Skin epidermis (tissue), 12 donors: Measurements from ENCODE around the gene KCTD6.

Experiments
- H3K27ac ChIP-seq, 21 experiments: fragments of 200-600 bp; sonication (generic) in 11 of 21; one replicate each; pipeline ENCODE4 v1.5.0; 2020; ENCODE audit warnings: mild to moderate bottlenecking in 3 of 21, inconsistent platforms in 2 of 21, moderate library complexity in 2 of 21
- H3K4me3 ChIP-seq, 7 experiments: fragments of 200-600 bp; sonication (generic) in 2 of 7; one replicate each; pipeline ENCODE4 v1.5.0; 2020; ENCODE audit warnings: inconsistent platforms in 2 of 7, mild to moderate bottlenecking in 2 of 7, moderate library complexity in 1 of 7

KCTD6 gene

GRCh38 chr3:58537412-58538301 lies 45.8 kb downstream of the KCTD6 start:
- Histone ChIP-seq H3K27ac (peak overlapping the region in 16 of 21 experiments; percentile 10 to 82 (median 58)), H3K4me3 (no peak overlapping the region)

- H3K27ac ChIP-seq: no peak overlapping the region
- H3K4me3 ChIP-seq: no peak overlapping the region
Observed at GRCh38 chr3:58539626-58540025, 47.7 kb downstream of the KCTD6 start.

GRCh38 chr3:58540176-58540858 lies 48.4 kb downstream of the KCTD6 start:
- H3K4me3 ChIP-seq: no peak overlapping the region
- H3K27ac ChIP-seq: no peak overlapping the region

GRCh38 chr3:58544541-58544940 lies 52.6 kb downstream of the KCTD6 start:
- no peak overlapping the region for H3K27ac ChIP-seq
- no peak overlapping the region for H3K4me3 ChIP-seq

- no peak overlapping the region for H3K4me3 ChIP-seq
- H3K27ac ChIP-seq: no peak overlapping the region
Observed at GRCh38 chr3:58551636-58552180, 59.8 kb downstream of the KCTD6 start.
